Measurements from ENCODE around the gene CABLES1. TPM values are rescaled to one million over a fixed set of nuclear protein-coding genes. Genes with fewer than 3 reads are reported as not detected.

Gene CABLES1
- total and polyA plus RNA-seq, 2 of the 8 experiments (the other 6 are each of a cell fraction or from before 2014, with no cell fraction given) = 9.2 to 26.4 TPM

DNA sequence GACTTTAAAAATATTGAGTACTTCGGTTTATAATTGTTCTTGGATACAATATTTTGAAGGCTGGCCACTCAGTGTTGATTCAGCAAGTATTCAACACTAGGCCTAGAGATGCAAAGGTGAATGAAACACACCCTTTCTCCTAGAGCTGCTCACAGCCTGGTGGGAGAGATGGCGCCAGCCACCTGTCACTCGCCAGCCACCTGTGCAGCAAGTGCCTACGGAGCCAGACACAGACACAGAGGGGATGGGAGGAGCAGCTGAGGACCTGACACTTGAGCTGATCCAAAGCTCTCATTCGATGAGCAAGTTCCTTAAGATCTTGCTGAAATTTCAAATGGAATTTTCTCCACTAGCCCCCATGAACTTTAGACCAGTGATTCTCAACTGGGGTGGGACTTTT, 166.7 kb downstream of the CABLES1 start:
- TF ChIP-seq BACH1 (IDR thresholded peaks at IDR 0.05; ENCODE audit: low read length) (no peak), NRF1 (IDR thresholded peaks at IDR 0.05; ENCODE audit: low read depth, low read length) (no peak), KDM5A (IDR thresholded peaks at IDR 0.05; ENCODE audit: low read length) (no peak), RNF2 (IDR thresholded peaks at IDR 0.05; ENCODE audit: borderline replicate concordance, low read depth, low read length, missing control alignments, poor library complexity, severe bottlenecking) (no peak), RBBP5 (IDR thresholded peaks at IDR 0.05; ENCODE audit: borderline replicate concordance, low read depth, low read length) (no peak), NANOG (IDR thresholded peaks at IDR 0.05; ENCODE audit: insufficient read depth, low read depth, low read length, poor library complexity, severe bottlenecking) (no peak)
- Histone ChIP-seq H3K14ac (ENCODE audit: insufficient read length) (no peak overlapping the region), H3K27me3 (replicated peaks in 1 of 4; ENCODE audit: control insufficient read depth in 3 of 4, extremely low read depth in 1 of 4, insufficient read depth in 3 of 4, low read length in 3 of 4) (no peaks in the 10 kb centered on the region), H4K20me1 (replicated peaks in 1 of 2; ENCODE audit: control insufficient read depth in 1 of 2, insufficient read depth in 2 of 2, low read length in 2 of 2) (no peaks in the 10 kb centered on the region), H3K9ac (replicated peaks in 1 of 4; ENCODE audit: extremely low read depth in 1 of 4, low read depth in 3 of 4, low read length in 3 of 4) (no peak overlapping the region), H2AK5ac (ENCODE audit: low read depth, low read length) (no peak overlapping the region), H3K36me3 (ENCODE audit: control insufficient read depth in 2 of 4, insufficient read depth in 4 of 4, low read length in 3 of 4) (no peaks in the 10 kb centered on the region), H3K18ac (ENCODE audit: extremely low read depth, low read length) (no peak overlapping the region), H2BK12ac (ENCODE audit: low read depth, low read length) (no peak overlapping the region; the same call in 1 of the 2 replicates), H2BK5ac (ENCODE audit: low read depth, low read length) (no peak overlapping the region), H3K4me3 (ENCODE audit: extremely low read depth in 1 of 4, insufficient read depth in 2 of 4, low read depth in 3 of 4, low read length in 4 of 4) (no peak overlapping the region), H3K23ac (ENCODE audit: insufficient read length) (no peak overlapping the region), H3K27ac (ENCODE audit: low read depth, low read length) (no peak overlapping the region), H3K4me2 (ENCODE audit: insufficient read depth in 1 of 2, low read depth in 2 of 2, low read length in 2 of 2) (no peak overlapping the region), H3K79me1 (ENCODE audit: low read depth, low read length) (no peaks in the 10 kb centered on the region), H2BK15ac (ENCODE audit: low read length) (peak overlapping the region; percentile 31; the same call in 1 of the 2 replicates), H3K23me2 (ENCODE audit: low read depth, low read length) (no peaks in the 10 kb centered on the region), H2BK120ac (replicated peaks; ENCODE audit: low read depth, low read length) (no peak overlapping the region), H4K5ac (ENCODE audit: insufficient read length, low read depth, low read length) (no peak overlapping the region), H3K4ac (replicated peaks; ENCODE audit: insufficient read length, low read depth, low read length) (no peak overlapping the region), H2BK20ac (ENCODE audit: low read length) (no peak overlapping the region), H3K9me3 (ENCODE audit: insufficient read depth in 2 of 2, low read depth in 1 of 2, low read length in 1 of 2) (no peaks in the 10 kb centered on the region), H3K56ac (replicated peaks; ENCODE audit: insufficient read length, low read depth, low read length) (no peak overlapping the region), H2AFZ (ENCODE audit: low read length) (no peak overlapping the region), H3K4me1 (replicated peaks in 1 of 4; ENCODE audit: control insufficient read depth in 3 of 4, insufficient read depth in 4 of 4, low read length in 3 of 4) (no peaks in the 10 kb centered on the region; a peak in 1 of 7 replicates), H4K8ac (ENCODE audit: extremely low read depth, insufficient read depth, low read length) (no peak overlapping the region), H4K91ac (replicated peaks; ENCODE audit: insufficient read length, low read length) (no peak overlapping the region), H3K79me2 (ENCODE audit: control insufficient read depth in 1 of 2, insufficient read depth in 2 of 2, low read length in 2 of 2) (no peaks in the 10 kb centered on the region)
- POLR2A ChIA-PET (ENCODE audit: partially characterized antibody) = interaction anchor here (0.8 kb wide), 1 partner anchor 12 kb away, joined by 3 read pairs; no protein-coding TSS in a partner anchor
- 87% methylated on average over 5 of the region's 5 CpGs; no CpG with 5 or more reads in 1 of the 2 experiments for WGBS, 2 experiments (ENCODE audit: extremely low coverage in 1 of 2, insufficient coverage in 1 of 2, insufficient read length in 1 of 2, insufficient replicate concordance in 2 of 2, low coverage in 1 of 2, low lambda C conversion rate in 2 of 2, missing lambda C conversion rate in 1 of 2)
- DNase-seq (ENCODE audit: low read depth in 1 of 2, low spot score in 2 of 2) (no peak), FAIRE-seq (no peak)
- CTCF ChIA-PET (ENCODE audit: partially characterized antibody) = no interaction called here
